Measurements from ENCODE around the gene LDLRAD4. TPM values are rescaled to one million over a fixed set of nuclear protein-coding genes. Genes with fewer than 3 reads are reported as not detected.

LDLRAD4 gene
- total and polyA plus RNA-seq, 11 donors, result 10.4 to 44.0 (median 29.6) TPM

- DNase-seq (no peak), ATAC-seq (no peak)
- H3K4me1 ChIP-seq, result peaks cover 0 to 76% (median 61%) of the 10 kb centered on the region in 12 donors
- peak overlapping the region in 11 of 12 donors; percentile 39 to 97 (median 81) for H3K27ac ChIP-seq
- intact Hi-C loops (cut with DNase I), result loop anchor here in 7 of 10 donors (2.0 to 10.0 kb wide), 9 partner anchors 36 to 164 kb away; partner anchors contain the start of gene LDLRAD4 (in 3 of the 7)
- H3K36me3 ChIP-seq, result no peaks in the 10 kb centered on the region
- 86 to 90% (median 87%) methylated on average over 9 of the region's 9 CpGs for WGBS, 4 donors
- H3K27me3 ChIP-seq, result no peaks in the 10 kb centered on the region
- H3K4me3 ChIP-seq, result peak overlapping the region in 4 of 12 donors; percentile 28 to 48 (median 44)
- TF ChIP-seq CTCF (IDR thresholded peaks at IDR 0.05) (no peak), POLR2A (IDR thresholded peaks at IDR 0.05) (no peak)
- H3K9me3 ChIP-seq, result no peaks in the 10 kb centered on the region
Measured at GRCh38 chr18:13381331-13381730, 162.8 kb downstream of the LDLRAD4 start.

GRCh38 chr18:13381944-13382365 is 163.4 kb downstream of the LDLRAD4 start:
- ATAC-seq (peak; percentile 72 to 84 (median 75)), DNase-seq (peak; percentile 76 to 82 (median 80))
- Histone ChIP-seq H3K4me3 (peak overlapping the region in 9 of 12 donors; percentile 15 to 55 (median 39)), H3K27ac (peak overlapping the region; percentile 39 to 97 (median 80)), H3K36me3 (no peaks in the 10 kb centered on the region), H3K4me1 (peaks cover 0 to 75% (median 59%) of the 10 kb centered on the region in 12 donors), H3K9me3 (no peaks in the 10 kb centered on the region), H3K27me3 (no peaks in the 10 kb centered on the region)
- intact Hi-C loops (cut with DNase I), result loop anchor here in 7 of 10 donors (2.0 to 10.0 kb wide), 10 partner anchors 35 to 165 kb away; partner anchors contain the start of gene LDLRAD4 (in 3 of the 7)
- TF ChIP-seq CTCF (IDR thresholded peaks at IDR 0.05) (no peak), POLR2A (IDR thresholded peaks at IDR 0.05) (no peak)
- WGBS, 4 donors, result 20 to 33% (median 21%) methylated on average over 14 of the region's 14 CpGs

GRCh38 chr18:13382366-13382953 is 163.9 kb downstream of the LDLRAD4 start:
- DNase-seq, result no peak
- WGBS, 4 donors, result 52 to 65% (median 62%) methylated on average over 9 of the region's 9 CpGs
- no peak for TF ChIP-seq POLR2A (IDR thresholded peaks at IDR 0.05)
- no peak for TF ChIP-seq CTCF (IDR thresholded peaks at IDR 0.05)
- H3K36me3 ChIP-seq, result peaks cover 0 to 2% (median 0%) of the 10 kb centered on the region in 9 donors
- H3K27me3 ChIP-seq, result no peaks in the 10 kb centered on the region
- intact Hi-C loops (cut with DNase I), result loop anchor here in 7 of 10 donors (2.0 to 10.0 kb wide), 9 partner anchors 35 to 165 kb away; partner anchors contain the start of gene LDLRAD4 (in 3 of the 7)
- peaks cover 0 to 73% (median 55%) of the 10 kb centered on the region in 12 donors for H3K4me1 ChIP-seq
- H3K27ac ChIP-seq, result peak overlapping the region; percentile 56 to 97 (median 80)
- H3K9me3 ChIP-seq, result no peaks in the 10 kb centered on the region
- peak overlapping the region in 9 of 12 donors; percentile 15 to 55 (median 39) for H3K4me3 ChIP-seq
- peak; percentile 19 to 70 (median 54) for ATAC-seq
